NCI-H2196 treated with DMSO at 0.1 percent for 48 hours (cell line): ENCODE data around the gene MYOT.

ENCODE experiments used
- DNase-seq: peaks from one replicate; lab custom pipeline; 2025; ENCODE audit not compliant: unreplicated experiment; lab: John Stamatoyannopoulos, UW

MYOT gene, protein sequence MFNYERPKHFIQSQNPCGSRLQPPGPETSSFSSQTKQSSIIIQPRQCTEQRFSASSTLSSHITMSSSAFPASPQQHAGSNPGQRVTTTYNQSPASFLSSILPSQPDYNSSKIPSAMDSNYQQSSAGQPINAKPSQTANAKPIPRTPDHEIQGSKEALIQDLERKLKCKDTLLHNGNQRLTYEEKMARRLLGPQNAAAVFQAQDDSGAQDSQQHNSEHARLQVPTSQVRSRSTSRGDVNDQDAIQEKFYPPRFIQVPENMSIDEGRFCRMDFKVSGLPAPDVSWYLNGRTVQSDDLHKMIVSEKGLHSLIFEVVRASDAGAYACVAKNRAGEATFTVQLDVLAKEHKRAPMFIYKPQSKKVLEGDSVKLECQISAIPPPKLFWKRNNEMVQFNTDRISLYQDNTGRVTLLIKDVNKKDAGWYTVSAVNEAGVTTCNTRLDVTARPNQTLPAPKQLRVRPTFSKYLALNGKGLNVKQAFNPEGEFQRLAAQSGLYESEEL

DNA sequence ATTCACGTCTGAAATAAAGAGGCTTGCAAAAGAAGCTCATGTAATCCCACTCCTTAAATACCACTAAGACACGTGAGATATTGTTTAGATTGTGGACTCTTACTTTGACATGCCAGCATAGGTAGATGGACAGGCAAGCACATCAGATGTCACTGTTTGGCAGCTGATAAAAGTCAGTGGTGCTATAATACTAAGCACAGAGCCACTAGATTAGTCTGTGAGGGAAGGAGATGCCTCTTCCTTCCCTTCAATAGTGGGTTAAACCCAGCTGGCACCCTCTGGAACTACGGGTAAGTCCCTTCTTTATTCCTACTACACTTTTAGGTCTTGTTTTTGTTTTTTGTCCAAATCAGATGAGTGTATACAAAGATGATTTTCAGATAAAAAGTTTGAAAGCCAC, at the start of gene MYOT:
Gene MYOT (plus strand): TSS at position 197 of the 400 bp plus-strand sequence. CDS start 2,792 bp downstream, outside the sequence.
- no peak for DNase-seq

DNA sequence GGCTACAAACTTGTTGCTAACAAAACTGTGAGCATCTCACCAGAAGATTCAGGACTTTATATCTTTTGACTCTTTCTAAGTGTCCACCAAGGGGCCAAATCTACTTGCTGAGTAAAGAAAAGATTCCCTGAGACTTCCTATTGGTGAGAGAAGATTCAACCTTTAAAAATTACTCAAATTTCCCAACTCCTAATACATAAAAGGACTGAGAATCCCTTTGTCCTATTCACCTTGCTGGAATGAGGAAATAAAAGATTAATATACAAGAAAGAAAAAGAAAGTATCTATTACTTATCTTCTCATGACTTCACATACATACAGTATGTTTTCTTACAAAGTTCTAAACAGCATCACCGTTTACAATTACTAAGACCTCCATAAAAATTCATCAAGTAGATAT, 47.9 kb upstream of the MYOT start:
- DNase-seq, result no peak

DNA sequence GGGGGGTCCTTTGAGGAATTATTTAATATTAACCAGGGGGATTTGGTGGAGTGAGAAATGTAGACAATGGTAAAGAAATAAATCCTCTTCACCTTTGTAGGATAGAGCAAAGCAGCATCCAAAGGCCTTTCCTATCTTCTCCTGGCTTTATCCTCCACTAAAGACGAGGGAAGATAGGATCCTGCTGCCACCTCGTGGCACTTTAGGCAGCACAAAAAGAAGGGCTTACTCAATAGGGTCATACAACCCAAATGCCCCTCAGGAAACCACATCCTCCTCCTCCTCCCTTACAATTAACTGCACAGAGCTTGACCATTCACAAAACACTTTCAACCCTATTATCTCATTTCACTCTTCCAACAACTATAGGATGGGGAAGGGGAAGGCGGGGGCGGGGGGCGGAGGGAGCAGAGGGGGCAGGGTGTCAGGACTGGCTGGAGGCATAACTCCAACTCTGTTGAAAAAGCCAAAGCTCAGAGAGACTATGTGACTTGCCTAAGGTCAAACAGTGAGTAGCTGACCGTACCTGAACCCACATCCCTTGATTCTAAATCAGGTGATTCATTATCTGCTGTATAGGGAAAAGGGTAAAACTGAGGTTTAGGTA, 45.4 kb upstream of the MYOT start:
- DNase-seq, result no peak

DNA sequence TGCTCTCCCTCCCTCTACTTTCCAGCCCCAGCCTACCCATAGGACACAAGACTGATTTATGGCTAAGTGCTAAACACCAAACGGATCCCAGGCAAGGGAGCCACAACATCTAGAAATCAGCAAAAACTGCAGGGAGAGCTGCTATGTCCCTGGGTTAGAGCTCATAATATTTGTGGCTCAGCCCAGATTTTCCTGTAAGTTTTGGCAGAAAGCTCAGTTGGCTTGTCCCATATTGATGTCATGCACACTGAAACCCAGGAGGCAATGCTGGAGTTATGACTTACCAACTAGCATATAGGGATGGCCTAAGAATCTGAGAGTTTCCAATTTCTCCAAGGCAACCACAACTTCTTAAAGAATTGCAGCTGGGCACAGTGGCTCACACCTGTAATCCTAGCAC, 44.7 kb upstream of the MYOT start:
- DNase-seq, result no peak

DNA sequence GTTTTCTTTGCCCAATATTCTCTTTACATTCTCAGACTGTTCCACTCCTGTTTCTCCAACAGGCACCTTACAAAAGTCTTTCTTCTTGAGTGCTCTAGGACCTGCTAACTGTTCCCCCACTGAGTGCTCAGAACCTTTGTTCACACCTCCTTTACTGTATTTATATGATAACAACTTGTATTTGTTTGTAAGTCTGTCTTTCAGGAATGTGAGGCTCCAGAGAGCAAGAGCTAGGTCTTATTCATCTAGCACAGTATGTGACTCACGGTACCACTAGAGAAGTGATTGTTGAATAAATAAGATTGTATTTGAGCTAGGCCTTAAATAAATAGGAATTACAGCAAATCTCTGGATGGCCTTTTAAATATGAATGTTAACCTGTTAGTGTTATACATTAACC, 42.5 kb upstream of the MYOT start:
- no peak for DNase-seq

DNA sequence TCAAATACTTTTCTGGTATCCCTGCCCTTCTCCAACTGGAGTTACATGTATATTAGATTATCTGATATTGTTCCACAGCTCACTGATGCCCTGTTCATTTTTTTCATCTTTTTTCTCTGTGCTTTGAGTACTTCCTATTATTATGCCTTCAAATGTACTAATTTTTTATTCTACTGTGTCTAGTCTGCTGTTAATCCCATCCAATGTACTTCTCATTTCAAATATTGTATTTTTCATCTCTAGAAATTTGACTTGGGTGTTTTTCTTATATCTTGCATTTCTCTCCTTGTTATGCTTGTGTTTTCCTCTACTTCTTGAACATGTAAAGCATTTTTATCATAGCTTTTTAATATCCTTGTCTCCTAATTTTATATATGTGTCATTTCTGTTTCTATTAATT, 41.6 kb upstream of the MYOT start:
- DNase-seq, result no peak

DNA sequence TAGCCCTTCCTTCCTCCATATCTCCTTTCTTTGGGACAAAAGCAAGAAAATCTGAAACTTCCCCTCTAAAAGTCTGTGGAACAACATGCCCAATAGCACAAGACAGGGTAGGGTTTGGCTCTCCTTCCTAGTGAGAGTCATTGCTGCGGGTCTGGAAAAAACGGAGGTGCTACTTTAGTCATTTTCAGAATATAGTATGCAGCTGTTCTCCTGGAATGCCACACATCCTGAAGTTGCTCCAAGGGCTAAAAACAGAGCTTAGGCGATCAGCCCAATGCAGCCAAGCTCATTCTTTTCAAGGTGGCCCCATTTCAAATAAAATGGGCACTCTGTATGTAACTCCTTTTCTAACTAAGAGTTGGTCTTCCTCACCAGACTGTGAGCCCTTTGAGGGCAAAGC, 39.5 kb upstream of the MYOT start:
- DNase-seq, result no peak

DNA sequence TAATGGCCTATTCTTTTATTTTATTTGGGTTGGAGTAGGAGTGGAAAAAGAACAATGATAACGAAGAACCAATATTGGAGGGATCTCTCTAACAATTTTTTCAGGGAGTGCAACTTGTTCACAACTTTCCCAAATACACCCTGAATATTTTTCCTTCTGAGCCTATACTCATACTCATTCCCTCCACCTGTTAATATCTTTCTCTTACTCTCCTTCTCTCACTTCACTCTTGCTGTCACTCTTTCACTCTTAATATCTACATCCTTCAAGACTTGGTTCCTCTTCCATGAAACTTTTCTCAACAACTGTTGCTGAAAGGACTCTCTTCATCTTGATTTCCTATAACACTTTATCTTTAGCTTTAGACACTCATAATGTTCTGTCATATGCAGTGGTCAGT, 39.0 kb upstream of the MYOT start:
- DNase-seq, result no peak

DNA sequence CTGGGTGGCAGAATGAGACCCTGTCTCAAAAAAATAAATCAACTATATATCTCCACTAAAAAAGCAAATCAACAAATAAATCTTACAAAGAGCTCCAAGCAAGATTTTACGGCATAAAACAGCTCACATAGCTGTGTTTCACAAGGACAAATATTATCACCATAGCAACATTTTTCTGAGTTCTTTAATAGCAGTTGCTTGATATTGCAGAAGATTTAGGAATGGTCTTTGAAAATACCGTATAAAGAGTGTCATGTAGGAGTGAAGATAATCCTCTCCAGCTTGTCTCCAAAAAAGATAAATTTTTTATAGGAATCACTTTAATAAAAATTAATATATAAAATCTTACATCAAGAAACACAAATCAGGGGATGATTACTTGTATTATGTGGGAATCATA, 36.6 kb upstream of the MYOT start:
- no peak for DNase-seq

DNA sequence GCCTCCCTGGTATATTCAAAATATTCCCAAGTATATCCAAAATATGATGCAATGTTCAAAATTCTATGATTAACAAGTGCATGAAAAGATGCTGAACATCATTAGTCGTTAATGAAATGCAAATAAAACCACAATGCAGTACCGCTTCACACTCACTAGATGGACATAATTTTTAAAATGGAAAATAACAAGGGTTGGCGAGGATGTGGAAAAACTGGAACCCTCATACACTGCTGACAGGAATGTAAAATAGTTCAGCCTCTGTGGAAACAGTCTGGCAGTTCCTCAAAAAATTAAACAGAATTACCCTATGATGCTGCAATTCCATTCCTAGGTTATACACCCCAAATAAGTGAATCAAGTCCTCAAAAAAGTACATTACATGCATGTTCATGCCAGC, 36.1 kb upstream of the MYOT start:
- DNase-seq, result no peak

DNA sequence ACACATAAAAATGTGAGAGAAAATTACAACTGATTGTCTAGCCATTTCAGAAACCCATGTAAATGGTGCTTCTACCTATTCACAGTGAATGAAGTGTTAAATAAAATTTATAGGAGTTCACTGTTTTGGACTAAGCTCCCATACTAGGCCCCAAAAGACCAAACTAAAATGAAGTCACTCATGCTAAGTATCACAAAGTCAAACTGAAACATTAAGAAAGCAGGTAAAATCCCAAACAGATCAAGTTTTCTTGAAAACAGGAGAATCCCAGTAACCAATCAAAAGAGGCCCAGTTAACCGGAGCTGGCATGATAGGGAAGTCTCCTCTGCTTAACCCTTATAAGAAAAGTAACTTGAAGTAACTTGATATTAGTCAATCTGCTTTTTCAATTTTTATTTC, 35.2 kb upstream of the MYOT start:
- no peak for DNase-seq

DNA sequence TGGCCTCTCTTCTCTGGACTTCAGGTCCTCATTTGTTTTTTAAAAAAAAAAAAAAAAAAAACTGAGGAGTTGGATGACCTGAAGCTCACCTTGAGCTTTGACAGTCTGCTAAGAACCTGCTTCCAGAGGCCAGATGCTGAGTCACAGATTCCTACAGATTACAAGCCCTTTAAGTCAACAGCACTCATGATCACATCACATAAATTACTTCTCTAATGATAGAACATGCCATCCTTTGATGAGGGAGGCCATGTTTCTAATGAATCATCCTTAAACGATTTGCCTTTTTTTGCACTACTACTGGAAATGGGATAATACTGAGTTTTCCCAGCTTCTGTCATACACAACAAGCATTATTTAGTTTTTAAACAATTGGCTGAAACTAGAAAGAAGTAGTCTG, 34.2 kb upstream of the MYOT start:
- DNase-seq, result no peak

DNA sequence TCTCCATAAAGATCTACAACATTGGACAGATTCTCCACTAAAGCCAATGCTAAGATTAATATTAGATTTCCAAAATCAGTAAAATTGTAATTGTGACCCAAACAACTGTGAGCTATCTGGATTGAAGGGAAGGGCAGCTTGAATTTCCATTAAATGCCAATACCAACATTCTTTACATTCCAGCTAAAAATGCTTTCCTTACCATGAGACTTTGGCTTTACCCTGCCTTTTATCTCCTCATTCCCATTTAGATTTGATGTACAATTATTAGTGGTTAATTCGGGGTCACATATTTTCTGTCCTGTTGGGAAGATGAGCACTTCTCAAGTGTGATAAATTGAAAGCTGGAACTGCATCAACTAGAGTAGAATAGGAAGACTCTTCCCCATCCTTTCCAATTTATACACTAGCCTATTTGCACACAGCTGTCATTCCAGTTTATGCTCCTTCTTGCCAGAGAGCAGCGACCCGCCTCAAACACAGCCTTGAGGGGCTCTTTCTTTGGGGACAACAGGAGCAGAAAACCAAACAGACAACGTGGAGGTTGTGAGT, 33.1 kb upstream of the MYOT start:
- no peak for DNase-seq

DNA sequence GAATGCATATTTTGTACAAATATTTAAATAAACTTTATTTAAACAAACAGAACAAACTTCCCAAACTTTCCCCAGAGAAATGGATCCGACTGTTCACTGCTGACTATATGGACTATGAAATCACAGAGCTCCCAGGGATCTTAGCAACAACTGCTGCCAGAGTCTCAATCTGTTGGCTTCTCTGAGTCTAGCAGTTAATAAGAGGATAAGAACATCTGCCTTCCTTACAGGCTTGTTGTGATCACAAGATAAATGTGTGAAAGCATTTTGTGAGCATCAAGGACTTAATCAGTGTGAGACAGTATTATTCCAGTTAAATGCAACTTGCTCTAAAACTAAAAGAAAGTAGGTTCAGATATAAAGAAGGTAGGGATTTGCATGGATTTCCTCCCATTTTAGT, 31.4 kb upstream of the MYOT start:
- DNase-seq, result no peak

DNA sequence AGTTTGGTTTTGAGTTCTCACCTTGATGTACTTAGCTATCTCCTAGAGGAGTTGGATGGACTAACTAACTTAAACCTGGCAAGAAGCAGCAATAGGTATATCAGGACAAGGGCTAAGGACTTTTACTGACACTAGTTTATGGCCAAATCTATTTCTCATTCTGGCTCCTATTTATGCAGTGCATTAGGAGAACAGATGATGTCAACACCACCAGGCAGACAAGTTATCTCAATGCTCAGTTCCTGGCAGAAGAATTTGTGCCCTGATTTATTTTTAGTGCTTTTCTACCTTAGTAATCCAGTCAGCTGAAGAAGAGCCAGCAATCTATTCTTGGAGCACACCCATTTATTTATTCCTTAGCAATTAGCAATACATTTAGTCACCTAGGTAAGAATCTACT, 30.7 kb upstream of the MYOT start:
- no peak for DNase-seq

DNA sequence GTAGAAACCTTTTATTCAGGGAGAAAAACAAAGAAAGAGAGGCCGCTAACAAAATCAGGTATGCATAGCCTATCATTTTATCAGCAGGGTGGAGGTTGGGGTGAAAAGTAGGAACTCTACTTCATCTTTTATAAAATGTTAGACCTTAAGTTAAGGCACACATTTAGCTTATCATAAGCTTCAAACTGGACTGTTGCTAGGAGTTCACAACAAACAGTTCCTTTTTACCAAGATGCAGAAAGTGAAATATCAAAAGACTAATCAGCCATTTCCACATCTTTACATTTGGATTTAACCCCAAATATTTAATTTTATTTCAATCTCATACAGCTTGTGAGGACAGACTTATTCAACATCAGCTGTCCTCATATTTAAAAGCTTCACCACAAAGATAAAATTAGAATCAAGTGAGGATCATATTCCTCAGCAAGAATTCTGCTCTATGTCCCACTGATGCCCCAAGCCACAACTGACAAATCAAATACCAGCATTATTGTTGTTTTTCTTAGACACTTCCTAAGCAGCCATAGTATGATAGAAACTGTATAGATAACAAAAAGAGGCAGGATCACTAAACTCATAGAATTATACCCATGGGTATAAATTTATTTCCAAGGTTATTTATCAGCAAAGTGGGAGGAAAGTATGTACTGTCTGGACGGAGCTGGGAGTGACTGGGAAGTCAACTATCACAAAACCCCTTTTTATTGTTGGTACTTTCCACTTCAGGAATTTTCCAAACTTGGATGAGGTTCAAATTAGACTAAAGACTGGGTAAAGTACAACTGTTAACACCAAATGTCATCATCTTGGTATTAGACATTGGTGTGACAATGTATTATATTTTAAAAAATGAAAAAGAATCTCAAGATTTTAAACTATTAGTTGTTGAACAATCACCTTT, 29.9 kb upstream of the MYOT start:
- DNase-seq, result no peak

DNA sequence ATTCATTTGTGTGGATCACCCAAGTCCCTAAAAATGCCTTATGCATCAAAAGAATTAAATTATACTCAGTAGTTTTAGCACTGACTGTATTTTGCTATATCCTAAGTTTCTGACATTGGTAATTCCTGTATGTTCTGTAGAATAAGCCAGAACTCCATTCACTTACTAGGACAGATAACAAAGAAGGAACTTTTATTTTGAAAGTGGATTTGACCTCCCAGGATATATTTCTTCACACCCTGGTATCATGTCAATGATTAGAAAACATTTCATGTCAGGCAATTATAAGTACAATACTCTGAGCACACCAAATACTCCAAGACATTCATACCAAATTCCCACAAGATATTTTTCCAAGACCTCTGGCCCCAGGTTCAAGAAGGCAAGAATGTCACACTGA, 28.7 kb upstream of the MYOT start:
- no peak for DNase-seq

DNA sequence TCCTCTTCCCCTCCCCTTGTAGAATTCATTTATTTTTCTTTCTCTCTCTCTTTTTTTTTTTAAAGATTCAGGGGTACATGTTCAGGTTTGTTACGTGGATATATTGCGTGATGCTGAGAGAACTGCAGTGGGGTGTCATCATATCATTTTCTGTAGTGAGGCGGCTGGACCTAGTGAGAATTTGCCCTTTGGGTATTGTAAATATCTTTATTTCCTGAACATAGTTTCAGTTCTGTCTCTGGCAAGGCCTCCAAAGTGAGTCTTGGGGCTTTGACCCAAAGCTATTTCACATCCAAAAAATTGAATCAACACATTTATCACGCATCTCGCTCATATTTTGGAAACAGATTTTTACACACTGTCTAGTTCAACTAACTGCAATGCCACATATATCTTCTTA, 25.4 kb upstream of the MYOT start:
- DNase-seq, result no peak

DNA sequence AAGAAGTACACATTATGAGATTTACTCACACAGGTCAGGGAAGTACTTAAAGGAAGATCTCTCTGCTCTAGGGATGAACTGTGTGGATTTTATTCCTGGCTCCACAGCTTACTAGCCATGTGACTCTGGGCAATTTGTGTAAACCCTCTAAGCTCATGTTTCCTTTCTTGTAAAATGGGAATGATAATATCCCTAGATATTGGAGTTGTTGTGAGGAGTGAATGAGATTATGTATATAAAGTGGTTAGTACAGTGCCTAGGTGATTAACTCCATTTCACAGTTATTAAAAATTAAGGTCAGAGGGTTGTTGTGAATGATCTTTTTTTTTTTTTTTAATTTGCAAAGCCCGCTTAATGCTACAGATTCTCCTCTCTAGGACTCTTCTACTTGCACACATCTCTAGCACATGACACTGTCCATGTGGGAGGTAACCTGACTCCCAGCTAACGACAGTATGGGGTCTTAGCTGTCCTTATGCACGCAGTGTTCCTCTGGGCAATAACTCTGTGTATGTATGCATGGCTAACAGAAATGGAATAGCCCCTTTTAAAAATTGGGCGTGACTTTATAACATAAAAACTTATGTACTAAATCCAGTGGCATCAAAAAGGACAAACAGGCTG, 23.9 kb upstream of the MYOT start:
- DNase-seq, result no peak

DNA sequence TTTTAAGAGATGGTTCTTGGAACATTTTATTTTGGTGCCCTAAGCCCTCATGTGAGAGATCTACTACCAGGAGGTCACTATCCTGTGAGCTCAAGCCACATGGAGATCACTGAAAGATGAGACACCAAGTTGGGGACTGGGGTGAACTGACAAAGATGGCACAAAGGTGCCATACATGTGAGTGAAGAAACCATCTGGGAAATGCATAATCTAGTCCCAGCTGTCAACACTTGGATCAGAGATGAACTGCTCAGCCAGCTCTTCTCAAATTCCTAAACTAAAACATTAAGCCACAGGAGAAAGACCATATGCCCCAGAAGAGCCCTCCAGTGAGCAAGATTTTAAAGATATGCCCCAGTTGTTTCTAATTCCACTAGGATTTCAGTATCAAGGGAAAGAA, 22.2 kb upstream of the MYOT start:
- DNase-seq, result no peak

DNA sequence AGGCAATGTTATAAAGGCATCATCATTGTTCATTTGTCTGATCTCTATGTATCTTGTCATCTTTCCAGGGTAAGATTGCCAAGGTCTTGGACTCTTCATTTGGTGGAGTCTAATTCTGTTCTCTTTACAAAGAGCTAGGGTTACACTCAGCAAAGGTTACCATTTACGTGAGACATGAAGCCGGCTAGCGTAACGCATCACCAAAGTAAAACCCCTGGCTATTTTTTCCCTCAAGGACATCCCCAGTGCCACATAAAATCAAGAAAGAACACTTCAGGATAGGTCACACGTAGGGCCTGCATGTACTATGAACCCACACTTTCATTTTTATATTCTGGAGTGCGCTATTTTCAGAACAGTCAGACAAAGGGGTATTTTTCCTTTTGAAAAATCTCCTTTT, 20.0 kb upstream of the MYOT start:
- DNase-seq, result no peak
